Inflammatory macrophage treated with lipopolysaccharide for 4 hours (primary cell): ENCODE measurements around the gene LIMS2.

ENCODE experiments used
- DNase-seq: peaks from one replicate; pipeline ENCODE4 v3.0.0-alpha.2; 2020

LIMS2 gene, protein sequence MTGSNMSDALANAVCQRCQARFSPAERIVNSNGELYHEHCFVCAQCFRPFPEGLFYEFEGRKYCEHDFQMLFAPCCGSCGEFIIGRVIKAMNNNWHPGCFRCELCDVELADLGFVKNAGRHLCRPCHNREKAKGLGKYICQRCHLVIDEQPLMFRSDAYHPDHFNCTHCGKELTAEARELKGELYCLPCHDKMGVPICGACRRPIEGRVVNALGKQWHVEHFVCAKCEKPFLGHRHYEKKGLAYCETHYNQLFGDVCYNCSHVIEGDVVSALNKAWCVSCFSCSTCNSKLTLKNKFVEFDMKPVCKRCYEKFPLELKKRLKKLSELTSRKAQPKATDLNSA

DNA sequence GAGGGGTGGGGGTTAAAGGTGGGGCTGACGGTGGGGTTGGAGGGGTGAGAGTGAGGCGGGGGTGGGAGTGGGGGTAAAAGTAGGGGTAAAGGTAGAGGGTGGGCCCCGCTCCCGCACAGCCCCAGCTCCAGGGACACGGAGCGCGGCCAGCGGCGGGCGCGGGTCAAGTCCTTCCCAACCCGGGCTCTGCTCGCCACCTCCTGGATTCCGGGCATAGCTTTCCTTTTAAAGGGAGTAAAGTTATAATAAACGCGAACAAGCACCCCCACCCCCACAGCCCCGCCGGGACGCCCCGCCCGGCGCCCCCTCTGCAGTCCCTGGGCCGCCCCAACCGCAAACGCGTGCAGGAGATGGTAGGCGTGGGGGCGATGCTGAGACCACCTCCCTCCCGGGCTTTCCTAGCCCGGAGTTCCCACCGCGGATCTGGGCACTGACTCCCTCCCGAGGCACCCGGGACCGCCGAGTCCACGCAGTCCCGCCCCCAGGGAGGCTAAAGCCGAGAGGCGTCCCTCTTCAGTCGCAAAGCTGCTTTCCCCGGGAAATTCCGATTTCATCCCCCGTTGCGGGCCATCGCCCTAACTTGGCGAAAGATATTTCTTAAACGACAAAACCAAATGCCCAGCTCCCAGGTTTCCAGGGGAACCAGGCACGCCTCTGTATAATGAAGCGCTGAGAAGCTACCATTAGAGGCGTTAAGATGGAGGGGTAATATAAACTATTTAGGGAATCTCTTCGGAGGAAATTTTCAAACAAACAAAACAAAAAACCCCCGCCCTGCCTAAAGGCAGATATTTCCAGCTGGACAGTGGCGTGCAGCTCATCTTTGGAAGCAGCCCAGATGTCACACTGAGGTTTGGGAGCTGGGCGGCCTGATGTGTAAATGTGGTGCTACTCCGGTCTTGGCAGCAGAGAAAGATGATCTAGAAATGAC lies at the start of gene LIMS2:
LIMS2 (minus strand) TSS at position 200 of the 931 bp plus-strand sequence. CDS start 506 bp downstream, outside the sequence.
- DNase-seq: peak; percentile 54

DNA sequence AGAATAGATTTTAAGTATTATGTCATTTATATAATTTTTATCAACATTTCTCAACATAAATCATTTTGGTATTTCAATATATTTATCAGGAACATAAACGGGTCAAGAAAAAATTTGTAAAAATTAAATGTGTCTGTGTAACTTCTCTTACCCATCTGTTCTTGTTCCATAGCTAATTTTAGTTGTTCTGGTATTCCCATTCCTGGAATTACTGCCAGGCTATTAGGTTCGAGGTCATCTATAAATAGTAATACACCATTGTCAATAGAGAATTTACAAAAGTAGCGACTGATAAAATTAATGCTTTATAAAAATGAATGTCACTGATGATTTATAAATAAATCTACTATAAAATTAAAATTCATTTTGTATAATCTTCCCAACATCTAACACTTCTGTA lies 47.5 kb upstream of the LIMS2 start:
- DNase-seq: no peak

DNA sequence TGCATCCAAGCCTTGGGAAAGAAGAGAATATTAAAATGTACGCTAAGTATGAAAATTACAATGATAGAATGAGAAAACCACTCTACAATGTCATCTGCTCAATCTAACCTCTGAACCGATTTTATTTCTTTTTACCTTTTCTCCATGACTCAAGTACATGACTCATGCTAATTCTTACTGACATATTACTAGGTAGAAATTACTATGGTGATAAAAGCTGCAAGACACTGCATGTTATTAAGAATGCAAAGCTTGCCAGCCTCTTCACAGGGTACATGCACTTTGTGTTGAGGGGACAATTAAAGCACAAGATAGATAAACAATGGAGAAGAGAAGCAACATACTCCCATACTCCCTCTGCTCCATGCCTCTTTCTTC lies 46.6 kb upstream of the LIMS2 start:
- no peak for DNase-seq

DNA sequence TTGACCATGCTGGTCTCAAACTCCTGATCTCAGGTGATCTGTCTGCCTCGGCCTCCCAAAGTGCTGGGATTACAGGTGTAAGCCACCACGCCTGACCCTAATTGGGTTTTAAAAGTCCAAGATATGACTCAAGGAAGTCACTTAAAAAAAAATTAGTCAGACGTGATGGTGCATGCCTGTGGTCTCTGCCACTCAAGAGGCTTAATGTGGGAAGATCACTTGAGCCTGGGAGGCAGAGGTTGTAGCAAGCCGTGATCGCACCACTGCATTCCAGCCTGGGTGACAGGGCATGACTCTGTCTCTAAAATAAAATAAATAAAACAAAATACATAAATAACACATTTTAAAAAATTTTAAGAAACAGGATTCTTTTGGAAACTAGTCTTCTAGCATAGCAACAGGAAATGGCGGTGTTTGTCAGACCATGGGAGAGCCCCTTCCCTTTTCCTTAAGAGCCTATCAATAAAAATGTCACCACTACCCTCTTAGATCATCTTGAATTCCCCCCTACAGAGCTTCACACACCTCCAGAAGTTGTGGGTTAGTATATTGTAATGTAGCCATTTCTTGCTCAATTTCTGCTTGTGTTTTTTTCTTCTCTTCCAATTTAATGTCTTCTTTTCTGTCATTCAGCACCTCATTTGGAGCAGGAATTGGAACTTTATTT lies 46.1 kb upstream of the LIMS2 start:
- no peak for DNase-seq

DNA sequence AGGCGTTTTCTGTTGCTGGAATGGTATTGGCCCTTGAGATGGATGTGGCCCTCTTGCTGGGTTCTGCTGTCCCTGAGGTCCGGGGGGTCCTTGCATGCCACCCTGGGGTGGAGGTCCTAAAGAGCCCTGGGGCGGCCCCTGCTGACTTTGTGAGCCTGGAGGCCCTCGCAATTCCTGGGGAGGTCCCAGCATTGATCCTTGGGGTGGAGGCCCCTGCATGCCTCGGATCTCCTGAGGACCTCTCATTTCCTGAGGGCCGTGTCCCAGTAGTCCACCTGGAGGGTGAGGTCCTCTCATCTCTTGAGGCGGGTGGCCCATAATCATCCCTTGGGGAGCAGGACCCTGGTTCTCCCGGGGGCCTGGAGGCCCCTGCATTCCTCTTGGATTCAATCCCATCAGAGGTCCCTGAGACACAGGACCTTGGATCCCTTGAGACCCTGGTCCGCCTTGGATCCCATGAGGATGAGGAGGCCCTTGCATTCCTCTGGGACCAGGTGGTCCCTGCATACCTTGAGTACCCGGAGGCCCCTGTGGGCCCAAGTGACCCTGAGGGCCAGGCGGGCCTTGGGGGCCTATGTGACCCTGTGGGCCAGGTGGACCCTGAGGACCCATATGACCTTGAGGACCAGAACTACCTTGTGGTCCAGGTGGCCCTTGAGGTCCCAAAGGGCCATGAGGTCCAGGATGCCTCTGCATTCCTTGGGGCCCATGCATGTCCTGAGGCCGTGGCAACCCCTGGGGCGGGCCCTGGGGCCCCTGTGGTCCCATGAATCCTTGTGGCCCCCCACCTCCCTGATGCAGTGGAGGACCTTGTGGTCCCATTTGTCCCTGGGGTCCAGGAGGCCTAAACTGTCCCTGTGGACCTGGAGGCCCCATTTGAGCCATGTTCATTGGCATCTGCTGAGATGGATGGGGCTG lies 44.2 kb upstream of the LIMS2 start:
- DNase-seq: no peak

DNA sequence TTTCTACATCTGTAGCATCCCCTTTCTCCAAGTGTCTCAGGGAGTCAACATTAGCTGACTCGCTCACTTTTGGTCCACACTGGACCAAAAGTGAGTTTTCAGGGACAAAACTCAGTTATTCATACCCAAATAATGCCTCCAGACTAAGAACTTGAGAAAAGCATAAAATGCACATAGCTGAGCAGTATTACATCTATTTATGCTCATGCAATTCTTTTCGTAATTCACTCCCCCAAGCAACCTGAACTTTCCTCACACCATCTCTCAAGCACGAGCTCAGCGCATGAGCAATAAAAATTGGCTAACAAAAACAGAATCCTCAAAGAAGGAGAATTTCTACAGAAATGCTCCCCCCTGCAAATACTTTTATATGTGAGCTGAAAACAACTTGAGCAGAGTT lies 42.9 kb upstream of the LIMS2 start:
- DNase-seq: no peak

DNA sequence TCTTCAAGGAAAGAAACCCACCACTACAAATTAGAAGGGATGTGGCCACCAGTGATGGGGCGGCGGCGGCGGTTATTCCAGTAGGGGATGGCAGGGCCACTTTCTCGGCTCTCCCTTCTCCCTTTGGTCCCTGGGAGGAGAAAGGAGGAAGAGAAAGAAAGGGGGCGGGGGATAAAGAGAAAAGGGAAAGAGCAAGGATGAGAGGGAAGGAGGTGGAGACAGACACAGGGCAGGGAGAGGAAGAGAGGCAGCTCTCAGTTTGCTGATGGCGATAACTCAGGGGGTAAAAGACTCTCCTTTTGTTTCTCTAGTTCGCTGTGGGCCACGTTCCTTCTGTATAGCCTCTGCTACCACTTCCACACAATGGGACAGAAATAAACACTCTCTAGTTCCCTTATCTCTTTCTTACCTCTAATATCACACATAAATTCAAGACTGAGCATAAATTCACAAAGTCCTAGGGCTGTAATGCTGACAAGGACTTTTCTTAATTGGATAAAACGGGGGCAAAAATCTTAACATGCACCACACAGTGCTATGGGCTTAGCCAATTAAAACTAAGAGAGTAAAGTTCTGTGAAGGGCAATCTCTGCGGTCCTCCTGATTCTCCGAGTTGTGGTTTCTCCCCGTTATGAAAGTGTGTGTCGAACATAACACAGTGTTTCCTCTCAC lies 40.6 kb upstream of the LIMS2 start:
- DNase-seq: no peak

DNA sequence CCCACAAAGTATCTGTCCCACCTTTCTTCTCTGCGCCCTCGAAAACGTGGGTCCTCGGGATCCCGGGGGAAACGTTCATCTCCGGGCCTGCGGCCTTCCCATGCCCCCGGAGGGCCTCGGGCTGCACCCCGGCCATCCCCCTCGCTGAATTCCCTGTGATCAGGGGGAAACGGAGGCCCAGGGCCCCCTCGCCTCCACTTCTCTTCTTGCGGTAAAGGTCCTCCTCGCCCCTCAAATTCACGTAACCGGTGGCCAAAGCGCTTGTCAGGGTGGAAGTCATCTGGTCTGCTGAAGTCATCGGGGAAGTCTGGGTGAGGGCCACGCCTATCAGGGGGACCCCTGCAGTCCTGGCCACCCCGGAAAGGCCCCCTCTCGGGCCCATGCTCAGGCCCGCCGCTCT lies 38.2 kb upstream of the LIMS2 start:
- no peak for DNase-seq

DNA sequence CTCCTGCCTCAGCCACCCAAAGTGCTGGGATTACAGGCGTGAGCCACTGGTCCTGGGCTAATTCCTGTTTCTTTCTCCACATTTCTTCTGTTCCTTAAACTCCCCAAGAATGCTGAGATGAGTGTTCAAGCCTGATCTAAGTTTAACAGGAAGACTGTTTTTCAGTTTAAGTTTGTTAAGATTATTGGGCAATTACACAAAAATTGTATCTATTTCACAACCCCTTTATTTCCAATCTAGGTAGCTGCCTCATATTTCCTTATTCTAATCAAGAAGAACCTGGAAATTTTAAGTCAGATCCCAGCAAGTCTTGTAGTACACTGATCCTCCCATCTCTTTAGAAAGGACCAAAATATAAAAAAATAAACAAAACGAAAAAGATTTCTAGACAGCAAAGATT lies 37.7 kb upstream of the LIMS2 start:
- peak; percentile 11 for DNase-seq

DNA sequence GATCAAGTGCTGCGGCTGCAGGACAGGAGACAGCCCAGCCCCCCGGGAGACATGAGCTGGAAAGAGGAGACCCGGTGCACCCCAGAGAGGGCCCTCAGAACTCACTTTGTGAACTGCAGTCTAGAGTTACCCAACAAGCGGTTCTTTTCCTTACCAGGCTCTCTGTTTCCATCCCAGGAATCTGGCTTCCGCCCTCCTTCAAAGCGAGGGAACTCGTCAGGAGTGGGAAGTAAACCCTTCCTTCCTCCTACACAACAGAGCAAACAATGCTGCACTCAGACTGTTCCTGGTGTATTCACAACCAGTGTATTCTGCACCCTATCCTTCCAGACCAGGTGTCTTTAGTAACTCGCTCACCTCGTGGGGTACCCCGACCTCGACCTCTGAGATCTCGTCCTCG lies 34.0 kb upstream of the LIMS2 start:
- DNase-seq: no peak

DNA sequence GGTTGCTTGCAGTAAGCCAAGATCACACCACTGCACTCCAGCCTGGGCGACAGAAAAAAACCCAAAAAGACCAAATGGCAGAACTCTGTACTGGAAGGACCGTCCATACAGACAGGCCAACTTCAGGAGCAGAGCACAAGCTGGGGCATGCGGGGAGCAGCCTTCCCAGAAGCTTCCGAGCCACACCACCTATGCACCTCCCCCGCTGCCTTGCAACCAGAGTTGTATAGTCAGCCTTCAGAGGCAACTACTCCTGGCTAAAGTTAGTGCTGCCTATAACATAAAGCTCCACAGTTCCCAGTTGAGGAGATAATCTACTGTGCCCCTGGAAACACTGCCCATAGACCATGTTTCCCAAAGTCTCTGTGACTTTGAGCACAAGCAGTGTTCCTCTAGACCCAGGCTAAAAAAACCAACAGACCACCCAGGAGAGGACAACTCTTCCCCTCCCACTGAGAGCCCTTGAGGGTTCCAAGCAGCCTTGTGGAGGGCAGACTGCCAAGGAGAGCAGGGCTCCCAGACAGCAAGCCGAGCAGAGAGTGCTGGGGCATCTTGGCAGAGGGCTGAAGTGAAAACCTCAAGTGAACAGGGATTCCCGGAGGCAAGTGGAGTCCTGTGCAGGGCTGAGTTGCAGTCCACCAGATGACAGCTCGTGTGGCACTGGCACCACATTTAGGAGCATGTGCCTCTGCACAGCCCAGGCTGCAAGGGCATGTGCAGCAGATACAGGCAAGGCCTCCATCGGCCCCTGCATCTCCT lies 32.7 kb upstream of the LIMS2 start:
- no peak for DNase-seq

DNA sequence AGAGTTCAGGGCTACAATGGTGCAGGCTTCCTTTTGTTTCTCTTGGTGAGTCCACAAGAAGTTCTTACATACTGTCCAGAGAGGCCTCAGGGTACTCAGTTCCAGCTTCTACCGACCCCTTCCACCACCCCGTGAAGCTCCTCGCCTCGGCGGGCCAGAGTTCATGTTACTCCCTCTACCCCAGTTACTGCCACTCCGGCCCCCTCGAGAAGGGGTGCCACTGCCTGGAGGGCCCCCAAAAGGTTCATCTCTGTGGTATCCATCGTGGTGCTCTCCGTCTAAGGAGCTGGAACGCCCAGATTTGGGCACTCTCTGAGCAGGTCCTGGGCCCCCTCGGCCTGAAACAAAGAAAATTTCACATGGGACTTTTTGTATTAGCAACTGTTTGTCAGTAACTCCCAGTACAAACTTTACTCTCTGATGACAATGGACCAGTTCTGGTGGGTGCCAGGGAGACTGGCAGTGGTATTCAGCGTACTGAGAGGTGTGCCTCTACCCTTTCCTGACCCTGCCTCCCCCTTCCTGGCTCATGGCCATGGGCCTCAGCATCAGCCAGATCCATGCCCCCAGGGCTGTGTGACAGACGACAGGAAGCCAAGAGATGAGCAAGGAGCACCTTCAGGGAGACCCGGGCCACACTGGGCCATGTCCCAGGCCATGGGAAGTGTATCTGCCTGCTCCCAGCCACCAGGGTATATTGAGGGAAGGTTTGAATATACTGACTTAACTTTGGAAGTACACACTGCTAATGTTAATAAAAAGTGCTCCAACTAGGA lies 31.1 kb upstream of the LIMS2 start:
- no peak for DNase-seq

DNA sequence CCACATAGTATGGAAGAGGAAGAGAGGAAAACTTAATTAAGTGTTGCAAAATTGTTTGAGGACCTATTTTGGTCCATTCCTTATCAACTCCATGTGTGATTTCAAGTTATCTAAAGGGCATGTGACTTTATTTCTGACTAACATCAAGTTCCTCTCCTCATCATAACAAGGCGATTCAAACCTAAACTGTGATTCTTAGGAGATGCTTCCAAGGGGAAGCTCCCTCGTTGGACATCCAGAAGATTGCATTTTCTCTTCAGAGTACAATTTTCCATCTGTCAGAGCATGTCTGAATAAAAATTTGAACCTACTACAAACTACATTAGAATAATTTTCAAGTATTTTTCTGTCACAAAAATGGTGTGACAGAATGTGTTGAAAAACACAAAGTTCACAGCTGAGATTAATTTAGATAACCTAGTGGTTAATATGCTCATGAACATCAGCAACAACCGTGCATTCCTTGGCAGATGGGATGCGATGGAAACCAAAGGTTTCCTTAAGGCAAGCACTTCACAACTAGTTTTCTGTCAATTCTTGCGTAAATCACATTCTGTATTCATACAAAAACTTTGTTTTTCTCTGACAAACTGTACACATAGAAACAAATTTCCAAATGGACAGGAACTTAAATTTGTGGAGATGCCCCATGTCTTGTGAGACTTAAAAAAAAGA lies 30.2 kb upstream of the LIMS2 start:
- peak; percentile 64 for DNase-seq

DNA sequence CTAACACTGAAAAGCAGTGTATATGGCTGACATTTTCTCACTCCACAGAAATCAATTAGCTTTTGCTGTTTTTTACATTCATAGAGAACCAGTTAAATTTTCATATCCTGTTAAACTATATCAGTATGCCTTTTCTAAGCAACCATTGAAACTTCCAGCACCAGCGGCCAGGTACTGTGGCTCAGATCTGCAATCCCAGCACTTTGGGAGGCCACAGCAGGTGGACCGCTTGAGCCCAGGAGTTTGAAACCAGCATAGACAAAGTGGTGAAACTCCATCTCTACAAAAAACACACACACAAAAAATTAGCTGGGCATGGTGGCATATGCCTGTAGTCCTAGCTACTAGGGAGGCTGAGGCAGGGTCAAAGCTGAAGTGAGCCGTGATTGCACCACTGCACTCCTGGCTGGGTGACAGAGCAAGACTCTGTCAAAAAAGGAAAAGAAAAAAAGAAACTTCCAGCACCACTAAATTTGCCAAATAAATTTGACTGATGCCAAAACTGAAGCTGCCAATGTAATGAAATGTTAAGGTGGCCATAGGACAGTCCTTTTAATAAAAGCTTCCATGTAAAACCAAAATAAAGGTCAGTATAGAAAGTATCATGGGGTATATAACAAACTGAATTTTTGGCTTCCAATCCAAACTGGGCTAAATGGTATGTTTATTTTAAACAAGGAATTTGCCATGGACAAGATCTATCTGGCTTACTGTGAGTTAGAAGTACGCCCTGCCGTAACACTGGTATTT lies 29.5 kb upstream of the LIMS2 start:
- no peak for DNase-seq

DNA sequence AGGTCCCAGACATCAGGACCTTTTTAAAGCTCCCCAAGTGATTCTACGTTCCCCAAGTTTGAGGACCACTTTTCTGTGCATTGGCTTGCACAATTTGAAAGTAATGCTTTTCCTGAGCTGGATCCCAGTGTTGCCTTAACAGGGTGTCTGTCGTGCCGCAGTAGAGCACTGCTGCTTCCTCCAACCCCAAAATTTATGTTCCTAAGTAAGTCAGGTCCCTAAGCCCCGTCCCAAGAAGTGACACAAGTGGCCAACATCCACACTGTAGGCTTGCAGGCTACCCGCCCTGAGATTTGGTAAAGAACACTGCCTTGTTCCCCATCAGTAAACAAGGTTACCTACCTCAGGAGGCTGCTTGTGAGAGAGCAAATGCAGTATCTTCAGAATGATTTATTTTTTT lies 28.0 kb upstream of the LIMS2 start:
- no peak for DNase-seq

DNA sequence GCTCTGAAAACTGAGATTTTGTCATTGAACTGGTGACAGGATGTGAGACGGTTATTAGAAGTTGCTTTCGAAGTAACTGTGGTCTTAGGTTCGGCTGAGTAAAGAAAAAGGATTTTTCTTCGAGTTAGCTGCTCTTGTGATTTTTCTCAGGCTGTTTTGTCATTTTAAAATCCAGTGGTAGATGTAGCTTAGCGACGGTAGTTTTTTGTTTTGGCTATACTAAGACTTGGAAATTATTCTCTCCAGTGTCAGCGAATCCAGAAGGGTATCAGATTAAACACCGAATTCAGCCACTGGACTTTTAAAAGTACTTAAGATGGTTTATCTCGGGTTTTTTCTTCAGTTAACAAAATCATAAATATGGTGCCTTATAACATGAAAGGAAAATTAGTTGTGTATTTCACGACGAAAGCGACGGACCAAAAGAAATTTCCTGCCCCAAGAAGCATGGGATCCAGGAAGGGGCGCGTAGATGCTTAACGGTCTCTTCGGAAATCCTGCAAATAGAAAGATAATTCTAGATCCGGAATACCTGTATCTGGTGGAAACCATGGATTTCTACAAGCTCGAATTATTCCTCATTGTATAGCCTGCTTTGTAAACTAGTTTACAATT lies 27.2 kb upstream of the LIMS2 start:
- no peak for DNase-seq

DNA sequence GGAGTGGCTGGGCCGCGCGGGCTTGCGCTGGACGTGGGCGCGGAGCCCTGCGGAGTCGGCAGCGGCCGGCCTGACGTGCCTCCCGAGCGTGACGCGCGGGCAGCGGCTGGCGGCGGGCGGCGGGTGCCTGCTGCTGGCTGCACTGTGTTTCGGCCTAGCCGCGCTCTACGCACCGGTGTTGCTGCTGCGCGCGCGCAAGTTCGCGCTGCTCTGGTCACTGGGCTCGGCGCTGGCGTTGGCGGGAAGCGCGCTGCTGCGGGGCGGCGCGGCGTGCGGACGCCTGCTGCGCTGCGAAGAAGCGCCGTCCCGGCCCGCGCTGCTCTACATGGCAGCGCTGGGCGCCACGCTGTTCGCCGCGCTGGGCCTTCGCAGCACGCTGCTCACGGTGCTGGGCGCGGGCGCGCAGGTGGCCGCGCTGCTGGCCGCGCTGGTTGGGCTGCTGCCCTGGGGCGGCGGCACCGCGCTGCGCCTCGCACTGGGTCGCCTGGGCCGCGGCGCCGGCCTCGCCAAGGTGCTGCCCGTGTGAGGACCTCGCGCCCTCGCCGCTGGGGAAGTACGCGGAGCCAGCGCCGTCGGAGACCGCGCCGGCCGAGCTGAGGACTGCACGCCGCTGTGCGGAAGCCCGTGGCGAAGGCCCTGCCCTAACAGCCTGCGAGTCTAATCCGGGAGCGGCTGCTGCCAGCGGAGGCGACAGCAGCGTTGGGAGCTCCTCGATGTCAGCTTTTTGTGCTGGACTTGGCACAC lies 26.5 kb upstream of the LIMS2 start:
- peak; percentile 88 for DNase-seq

DNA sequence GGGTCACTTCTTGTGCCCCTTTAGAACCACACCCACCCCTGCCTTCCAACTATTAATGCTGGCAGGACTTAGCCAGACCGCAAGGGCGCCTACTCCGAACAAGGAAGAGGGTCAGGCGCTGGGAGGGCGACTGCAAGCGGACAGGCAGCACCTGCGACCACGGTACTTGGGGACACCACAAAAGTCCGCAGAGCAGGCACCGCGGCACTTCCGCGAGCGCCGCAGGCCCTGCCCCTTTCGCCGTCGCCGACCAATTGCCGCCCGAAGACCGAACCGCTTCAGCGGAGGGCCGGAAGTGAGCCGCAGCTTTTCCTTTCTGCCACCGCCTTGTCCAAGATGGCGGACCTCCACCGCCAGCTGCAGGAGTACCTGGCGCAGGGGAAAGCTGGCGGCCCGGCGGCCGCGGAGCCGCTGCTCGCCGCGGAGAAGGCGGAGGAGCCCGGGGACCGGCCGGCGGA lies 25.9 kb upstream of the LIMS2 start, which contains the start of gene SFT2D3:
SFT2D3 (plus strand) TSS at position 305 of the 458 bp plus-strand sequence; CDS start at position 337, 32 bp downstream.
- DNase-seq: peak; percentile 93
